Frontal cortex (tissue), 4 donors: ENCODE measurements around the gene TASP1. TPM values are rescaled to one million over a fixed set of nuclear protein-coding genes. Genes with fewer than 3 reads are reported as not detected.
"Not testable (repeated sequence)": the region's sequence is repeated elsewhere in the genome, so short reads cannot be mapped to it uniquely, and the experiment has no call there.

Experiments used
- DNase-seq, 2 donors: peaks; one replicate each; pipeline ENCODE4 v3.0.0; 2012; ENCODE audit warnings: low spot score in 2 of 2
- FAIRE-seq: peaks from 2 replicates; lab custom pipeline; 2012; peaks lifted over from hg19 to GRCh38; lab: Jason Lieb, UNC
- total RNA-seq: library from RNA; depleted of rRNA; stranded (reverse); fragments of >200 nt; gene quantifications from one replicate; pipeline ENCODE4 v1.2.3, GENCODE V29; 2014
- donor health status: control.
- donor health status: control.
- donor health status: control.

Gene TASP1
- total RNA-seq, 1 donor from 2014 or later, result 30.6 TPM

DNA sequence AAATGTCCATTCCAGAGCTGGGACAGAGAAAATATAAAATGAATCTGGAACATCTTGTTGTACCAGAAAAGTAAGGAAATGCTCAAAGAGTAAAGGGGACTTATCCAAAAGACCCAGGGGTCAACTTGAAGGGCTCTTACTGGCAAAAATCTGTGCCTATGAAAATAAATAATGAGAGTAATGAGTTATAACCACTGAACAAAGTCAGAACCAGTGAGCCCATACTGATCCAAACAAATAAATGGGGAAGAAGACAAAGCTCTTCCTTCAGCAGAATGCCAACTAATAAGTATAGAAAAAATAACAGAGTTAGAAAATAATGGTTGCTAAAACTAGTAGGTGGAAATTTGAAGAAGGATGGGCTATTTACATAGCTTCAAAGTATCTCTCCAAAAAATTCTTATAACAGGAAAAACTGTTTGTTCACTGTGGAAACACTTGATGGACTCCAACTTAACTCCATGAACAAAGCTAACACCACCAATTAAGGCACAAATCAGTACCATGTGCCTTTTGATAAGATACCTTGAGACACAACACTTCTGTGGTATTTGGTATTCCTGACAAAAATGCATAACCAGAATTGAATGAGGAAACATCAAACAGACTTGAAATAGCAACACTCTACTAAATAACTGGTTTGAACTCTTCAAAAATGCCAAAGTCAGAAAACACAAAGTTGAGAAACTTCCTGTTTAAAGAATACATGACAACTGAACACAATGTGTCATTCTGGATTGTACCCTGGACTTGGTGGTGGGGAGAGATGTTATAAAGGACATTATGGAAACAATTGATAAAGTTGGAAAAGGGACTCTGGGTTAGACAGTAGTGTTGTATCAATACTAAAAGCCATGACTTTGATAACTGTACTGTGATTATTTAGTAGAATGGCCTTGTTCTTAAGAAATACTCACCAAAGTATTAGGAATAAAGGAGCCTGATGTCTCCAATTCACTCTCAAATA is 220.2 kb downstream of the TASP1 start:
- FAIRE-seq, result no peak
- no peak for DNase-seq

DNA sequence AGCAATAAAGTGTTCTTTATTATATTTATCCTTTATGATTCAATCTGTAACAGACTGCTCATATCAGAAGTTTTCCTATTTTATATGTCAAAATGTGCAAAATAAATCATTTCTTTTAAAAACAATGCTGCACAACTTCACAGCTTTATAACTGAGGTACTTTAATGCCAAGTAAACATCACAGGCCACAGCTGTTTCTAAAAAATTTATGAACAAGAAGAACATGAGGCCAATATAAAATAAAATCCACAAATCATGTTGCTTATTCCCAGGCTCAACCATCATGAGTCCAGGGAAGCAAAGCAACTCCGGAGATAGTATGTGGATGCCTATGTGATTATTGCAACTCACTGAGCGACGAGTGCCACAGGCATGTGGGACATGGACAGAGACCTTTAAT is 222.2 kb downstream of the TASP1 start:
- FAIRE-seq, result no peak
- no peak for DNase-seq

DNA sequence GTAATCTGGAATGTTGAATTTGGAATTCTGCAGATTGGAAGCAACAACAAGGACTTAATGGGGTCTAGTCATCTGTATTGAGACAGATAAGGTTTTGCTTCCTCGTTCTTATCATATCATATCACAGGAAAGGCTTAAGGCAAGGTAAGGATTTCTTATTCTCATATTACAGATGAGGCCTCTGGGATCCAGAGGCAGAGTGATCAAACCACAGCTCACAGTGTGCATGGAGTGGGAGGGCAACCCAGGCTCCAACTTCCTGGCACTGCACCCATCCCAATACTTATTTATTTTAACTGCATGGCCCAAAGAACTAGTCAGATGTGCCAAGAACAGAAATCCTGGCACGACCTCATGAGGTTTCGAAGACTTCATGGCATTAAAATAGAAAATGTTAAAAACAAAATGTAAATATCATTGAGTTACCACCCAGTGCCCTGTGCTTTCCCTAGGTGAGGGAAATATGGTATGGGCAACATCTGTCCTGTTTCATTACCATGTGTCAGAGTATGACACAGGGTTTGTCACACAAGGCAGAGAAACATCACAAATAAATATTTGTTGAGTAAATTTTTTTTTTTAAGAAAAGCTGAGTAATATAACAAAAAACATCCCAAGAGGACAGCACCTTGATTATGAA is 225.8 kb downstream of the TASP1 start:
- FAIRE-seq, result no peak

DNA sequence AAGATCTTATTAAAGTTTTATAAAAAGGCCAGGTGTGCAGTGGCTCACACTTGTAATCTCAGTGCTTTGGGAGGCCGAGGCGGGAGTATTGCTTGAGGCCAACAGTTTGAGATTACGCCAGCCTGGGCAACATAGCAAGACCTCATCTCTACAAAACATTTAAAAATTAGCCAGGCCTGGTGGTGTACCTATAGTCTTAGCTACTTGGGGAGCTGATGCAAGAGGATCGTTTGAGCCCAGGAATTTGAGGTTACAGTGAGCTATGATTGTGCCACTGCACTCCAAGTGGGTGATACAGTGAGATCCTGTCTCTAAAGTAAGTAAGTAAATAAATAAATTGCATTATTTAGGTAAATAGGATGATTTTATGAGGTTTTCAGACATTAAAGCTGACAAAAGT is 234.4 kb downstream of the TASP1 start:
- no peak for FAIRE-seq
- no peak for DNase-seq

More for the DNA sequence above, 225.8 kb downstream of the TASP1 start:
- no peak for DNase-seq

DNA sequence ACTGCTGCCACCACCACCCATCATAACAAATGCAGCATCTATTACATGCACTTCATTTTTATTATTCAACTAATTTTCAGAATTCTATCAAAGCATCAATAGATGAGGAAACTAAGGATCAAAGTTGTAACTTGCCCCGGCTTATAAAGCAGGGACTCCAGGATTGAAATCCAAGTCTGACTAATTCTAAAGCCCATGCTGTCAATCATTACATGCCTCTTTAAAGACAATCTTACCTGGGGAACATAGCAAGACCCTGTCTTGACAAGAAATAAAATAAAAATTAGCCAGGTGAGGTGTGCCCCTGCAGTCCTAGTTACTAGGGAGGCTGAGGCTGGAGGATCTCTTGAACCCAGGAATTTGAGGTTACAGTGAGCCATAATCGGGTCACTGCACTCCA is 235.3 kb downstream of the TASP1 start:
- no peak for DNase-seq
- no peak for FAIRE-seq

DNA sequence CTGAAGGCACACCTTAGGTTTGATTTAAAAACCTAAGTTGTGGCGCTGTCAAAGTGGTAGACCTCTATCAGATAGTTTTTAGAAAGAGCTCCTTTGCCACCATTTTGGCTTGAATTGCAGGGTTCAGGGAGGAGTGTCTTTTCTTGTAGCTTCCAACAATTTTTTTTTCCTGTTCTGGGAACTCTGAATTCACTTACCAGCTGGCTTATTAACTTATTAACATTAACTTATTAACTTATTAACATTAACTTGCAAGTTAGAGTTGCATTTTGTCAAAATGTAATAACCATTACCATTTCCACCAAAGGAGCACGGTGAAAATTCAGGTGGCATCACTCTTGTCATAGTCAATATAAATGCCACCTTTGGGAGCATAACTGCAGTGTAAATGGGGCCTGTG is 235.7 kb downstream of the TASP1 start:
- DNase-seq (no peak), FAIRE-seq (no peak)

DNA sequence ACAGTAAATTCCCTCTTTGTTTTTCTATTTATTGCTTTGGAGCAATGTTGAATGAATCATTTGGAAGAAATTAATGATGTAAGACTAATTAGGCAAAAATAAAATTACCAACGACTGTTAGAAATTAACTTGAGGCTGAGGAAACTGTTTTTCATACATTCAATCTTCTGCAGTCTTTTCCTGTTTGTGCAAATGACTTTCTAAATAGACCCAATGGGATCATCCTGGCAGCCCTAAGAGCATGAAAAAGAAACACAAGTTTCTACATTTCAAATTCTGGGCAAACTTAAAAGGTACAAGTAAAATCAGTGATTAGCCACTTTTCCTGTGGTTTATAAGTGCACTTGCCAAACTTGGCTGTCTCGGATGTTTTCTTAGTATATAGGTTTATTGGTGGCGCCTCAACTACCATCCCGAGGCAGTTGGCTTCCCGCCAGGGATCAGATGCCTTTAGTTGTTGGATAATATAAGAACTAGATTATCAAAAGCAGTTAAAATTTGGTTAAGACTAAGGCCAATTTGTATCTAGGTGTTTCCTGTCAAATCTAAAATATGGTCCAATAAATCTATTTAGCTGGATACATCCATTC is 236.5 kb downstream of the TASP1 start:
- FAIRE-seq (no peak), DNase-seq (no peak)

DNA sequence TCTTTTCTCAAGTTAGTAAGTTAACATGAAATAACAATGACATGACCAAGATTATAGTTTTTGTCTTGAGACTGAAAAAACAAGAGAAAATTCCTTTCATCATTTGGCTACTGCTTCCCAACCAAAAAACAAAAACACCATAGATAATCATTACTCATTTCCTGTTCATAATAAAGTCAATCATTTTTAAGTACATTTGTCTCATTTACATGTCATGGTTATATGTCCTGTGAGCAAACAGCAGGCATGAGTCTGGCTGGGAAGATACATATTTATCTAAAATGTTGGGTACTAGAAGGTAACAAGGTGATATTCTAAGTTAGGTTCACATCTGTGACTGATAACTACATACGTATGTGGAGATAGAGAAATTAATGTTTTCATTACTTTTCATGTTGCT is 237.1 kb downstream of the TASP1 start:
- no peak for DNase-seq
- FAIRE-seq, result no peak

DNA sequence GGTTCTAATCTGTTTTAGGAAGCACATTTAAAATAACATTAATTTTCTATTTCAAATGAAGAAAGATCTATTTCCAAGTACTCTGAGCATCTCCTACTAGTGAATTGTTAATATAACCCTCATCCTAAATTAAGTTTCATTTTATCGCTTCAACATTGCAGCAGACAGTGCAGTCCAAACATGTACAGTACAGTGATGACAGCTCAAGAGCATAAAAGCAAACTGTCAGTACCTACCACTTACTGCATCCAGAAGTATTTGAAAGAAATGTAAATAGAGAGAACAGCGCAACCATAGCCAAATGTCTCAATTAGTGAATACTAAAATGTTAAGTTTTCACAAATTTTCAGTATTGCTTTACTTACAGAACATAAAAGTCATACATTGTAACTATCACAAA is 238.3 kb downstream of the TASP1 start:
- FAIRE-seq, result no peak
- DNase-seq, result no peak

DNA sequence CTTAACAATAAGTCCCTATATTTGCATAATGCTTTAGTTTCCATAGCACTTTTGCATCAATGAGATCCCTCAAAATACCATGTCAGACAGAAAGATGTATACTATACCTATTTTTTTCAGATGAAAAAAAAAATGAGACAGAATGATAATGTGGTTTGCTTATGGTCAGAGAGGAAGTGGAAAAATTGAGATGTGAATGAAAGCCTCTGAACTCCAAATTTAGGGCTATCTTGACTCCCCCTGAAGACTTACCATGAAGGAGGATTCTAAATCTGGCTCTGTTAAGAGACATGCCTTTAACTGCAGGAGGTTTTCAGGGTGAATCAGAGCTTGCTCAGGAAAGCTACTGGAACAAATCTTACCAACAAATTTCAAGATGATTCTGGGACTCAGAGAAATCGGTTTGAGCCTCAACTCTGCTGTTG is 241.4 kb downstream of the TASP1 start:
- FAIRE-seq, result no peak
- no peak for DNase-seq

DNA sequence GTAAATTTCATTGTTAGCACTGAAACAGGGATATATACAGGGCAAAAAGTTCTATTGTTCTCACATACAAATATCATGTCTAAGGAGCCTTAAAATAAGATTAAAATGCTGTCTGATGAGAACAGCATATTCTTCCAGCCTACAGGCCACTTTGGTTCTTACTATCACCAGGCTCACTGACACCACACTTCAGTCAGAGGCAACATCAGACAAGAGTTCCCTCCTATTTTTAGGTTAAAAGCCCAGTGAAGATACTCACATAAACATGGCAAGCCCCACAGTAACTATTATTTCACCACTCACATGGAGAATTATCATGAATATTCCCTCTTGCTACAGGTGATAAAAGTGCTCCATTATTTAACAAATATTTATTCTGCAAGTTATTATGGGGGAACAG is 241.9 kb downstream of the TASP1 start:
- no peak for DNase-seq
- no peak for FAIRE-seq

DNA sequence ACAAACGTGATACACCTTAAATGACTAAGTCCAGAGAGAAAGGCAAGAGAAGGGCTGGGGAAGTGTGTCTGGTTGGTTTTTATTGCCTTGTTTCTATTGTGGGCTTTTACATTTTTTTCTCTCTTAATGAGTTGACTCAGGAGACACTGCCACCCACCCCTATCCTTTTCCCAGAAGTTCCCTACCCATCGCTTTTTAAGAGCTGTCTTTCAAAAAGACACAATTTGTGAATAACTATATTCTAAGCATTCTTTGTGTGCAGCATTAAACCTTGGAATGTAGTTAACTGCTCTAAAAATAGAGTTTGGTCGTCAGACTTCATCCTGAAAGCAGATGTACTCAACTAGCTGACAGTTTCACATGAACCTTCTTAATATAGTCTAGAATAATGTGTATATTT is 242.7 kb downstream of the TASP1 start:
- FAIRE-seq, result no peak
- no peak for DNase-seq

DNA sequence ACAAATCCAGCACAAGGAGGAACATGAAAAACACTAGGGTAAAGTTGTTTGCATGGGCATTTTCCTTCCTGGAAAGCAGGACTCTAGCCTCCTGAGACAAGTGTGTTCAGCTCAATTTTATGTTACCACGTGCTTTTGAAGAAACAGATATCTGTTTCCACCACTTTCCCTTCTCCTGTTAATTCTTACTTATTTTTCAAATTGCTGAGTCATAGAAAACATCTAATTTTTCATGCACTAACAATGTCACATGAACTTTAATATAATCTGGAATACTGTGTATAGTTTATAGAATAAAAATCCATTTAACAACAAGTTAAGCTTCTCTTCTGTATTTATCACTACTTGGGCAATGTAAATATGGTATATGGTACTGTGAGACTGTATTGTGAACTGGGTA is 243.5 kb downstream of the TASP1 start:
- no peak for FAIRE-seq
- DNase-seq, result no peak

DNA sequence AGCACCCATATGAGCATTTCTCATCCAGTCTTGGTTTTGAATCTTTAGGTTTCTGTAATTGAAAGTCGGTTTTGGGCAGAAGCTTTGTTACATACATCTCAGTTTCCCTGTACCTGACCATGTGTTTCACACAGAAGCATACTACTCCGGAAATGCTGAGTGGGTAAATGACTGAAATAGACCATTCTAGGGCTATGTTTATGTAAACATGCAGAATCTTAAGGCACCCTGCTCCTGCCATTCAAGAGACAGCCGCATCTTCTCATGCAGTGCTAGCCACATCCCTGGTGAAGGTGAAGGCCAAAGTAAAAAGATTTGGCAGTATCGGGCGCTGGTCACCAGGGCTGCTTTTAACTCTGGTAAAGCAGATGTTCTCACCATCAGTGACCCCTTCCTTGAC is 246.3 kb downstream of the TASP1 start:
- no peak for FAIRE-seq
- no peak for DNase-seq

DNA sequence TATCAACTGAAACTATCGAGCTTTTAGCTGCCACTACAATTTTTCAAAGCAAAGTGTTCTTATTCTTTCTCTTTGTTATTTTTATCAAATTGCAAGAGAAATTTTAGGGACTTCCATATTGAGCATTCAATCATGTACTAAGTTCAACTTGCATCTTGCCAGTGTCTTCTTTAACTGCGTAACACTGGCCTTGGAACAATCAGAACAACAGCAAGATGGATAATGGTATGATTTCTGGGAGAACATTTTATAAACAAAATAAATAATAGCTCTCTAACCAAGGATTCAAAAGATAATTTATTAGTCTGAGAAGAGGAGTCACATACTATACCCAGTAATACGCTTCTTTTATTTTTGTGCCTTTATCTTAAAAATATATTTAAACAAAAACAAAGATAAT is 249.6 kb downstream of the TASP1 start:
- DNase-seq, result no peak
- FAIRE-seq, result no peak

DNA sequence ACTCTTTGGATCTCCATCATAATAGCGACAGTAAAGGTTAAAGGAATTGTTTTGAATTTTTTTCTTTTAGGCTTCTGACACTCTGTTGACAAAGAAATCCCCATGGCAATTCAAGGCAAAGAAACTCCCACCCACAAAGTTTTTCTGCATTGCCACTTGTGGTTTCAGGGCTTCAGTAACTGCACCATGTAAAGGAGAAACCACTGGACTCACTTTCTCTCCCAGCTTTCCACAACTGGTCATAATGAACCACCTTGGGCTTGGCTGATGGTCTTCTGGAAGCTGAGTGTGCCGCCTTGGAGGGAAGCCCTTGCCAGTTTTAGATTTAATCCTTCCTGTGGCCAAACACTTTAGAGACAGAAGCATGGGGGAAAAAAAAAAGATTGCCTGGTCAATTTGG is 254.6 kb downstream of the TASP1 start:
- FAIRE-seq (no peak), DNase-seq (no peak)

DNA sequence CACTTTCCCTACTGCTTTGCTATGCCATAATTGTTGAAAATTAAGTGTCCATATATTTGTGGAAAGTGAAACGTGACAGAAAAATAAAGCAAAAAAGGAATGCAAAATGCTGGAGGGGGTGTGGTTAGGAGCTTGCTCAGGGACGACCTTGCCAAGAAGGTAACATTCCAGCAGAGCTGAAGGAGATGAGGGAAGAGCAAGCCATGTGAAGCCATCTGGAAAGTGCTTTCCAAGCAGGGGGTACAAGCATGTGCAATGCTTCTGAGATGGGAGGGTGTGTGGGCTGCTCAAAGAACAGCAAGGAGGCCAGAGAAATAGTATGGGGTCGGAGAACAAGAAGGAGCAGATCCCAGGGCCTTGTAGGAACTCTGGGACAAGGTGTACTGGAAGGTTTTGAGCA is 255.9 kb downstream of the TASP1 start:
- FAIRE-seq (no peak), DNase-seq (no peak)

DNA sequence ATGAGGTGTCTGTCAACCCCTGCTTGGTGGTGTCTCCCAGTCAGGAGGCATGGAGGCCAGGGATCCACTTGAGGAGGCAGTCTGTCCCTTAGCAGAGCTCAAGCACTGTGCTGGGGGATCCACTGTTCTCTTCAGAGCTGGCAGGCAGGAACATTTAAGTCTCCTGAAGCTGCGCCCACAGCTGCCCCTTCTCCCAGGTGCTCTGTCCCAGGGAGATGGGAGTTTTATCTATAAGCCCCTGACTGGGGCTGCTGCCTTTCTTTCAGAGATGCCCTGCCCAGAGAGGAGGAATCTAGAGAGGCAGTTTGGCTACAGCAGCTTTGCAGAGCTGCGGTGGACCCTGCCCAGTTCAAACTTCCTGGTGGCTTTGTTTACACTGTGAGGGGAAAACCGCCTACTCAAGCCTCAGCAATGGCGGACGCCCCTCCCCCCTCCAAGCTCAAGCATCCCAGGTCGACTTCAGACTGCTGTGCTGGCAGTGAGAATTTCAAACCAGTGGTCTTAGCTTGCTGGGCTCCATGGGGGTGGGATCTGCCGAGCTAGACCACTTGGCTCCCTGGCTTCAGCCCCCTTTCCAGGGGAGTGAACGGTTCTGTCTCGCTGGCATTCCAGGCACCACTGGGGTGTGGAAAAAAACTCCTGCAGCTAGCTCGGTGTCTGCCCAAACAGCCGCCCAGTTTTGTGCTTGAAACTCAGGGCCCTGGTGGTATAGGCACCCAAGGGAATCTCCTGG is 258.1 kb downstream of the TASP1 start:
- FAIRE-seq, DNase-seq: not testable (repeated sequence)

DNA sequence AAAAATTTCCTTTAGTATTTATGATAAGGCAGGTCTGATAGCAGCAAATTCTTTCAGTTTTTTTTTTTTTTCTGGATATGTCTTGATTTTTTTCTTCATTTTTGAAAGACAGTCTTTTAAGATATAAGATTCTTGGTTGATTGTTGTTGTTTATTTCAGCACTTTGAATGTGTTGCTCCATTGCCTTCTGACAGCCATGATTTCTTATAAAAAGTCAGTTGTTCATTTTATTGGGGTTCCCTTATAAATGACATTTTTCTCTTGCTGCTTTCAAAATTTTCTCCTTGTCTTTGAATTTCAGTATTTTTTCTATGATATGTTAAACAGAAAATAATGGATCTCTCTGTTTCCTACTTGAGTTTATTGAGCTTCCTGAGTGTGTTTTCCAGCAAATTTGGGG is 265.3 kb downstream of the TASP1 start:
- DNase-seq (no peak), FAIRE-seq (no peak)
